ENCODE data around the gene PTPRM. TPM values are rescaled to one million over a fixed set of nuclear protein-coding genes. Genes with fewer than 3 reads are reported as not detected.

The PTPRM gene
- total RNA-seq, 1 experiment from 2014 or later: 6.2 TPM

DNA sequence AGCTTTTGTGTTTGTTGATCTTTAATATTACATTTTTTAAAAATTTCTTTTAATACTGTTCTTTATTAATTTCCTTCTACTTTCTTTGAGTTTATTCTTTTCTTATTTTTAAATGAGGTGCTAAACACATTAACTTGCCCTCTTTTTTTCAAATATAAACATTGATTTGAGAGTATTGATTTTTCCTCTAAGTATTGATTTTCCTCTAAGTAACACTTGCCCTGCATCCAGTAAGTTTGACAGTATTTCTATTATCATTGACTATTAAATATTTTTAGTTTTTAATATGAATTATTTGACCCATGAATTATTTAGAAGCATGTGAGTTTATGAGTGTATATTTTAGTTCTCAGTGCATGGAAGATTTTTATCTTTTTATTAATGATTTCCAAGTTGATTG is 705.1 kb downstream of the PTPRM start:
- Histone ChIP-seq H2BK12ac (ENCODE audit: insufficient read length, low read depth, low read length) (no peak overlapping the region), H3K23ac (ENCODE audit: insufficient read length, low read depth, low read length) (no peak overlapping the region), H2AFZ (ENCODE audit: low read length) (no peak overlapping the region), H3K18ac (ENCODE audit: insufficient read length, low read depth, low read length) (no peak overlapping the region), H3K9ac (ENCODE audit: extremely low read depth, insufficient read length, low read length) (no peak overlapping the region), H4K8ac (replicated peaks; ENCODE audit: insufficient read length, low read depth, low read length) (no peak overlapping the region), H3K4me2 (ENCODE audit: insufficient read depth, insufficient read length, low read length) (no peak overlapping the region), H3K56ac (ENCODE audit: insufficient read length, low read depth, low read length) (no peak overlapping the region), H2AK5ac (ENCODE audit: insufficient read length, low read length) (no peak overlapping the region), H2BK120ac (ENCODE audit: low read depth, low read length, poor library complexity, severe bottlenecking) (no peak overlapping the region), H3K23me2 (ENCODE audit: insufficient read length, low read depth, low read length, poor library complexity, severe bottlenecking) (no peaks in the 10 kb centered on the region), H3K9me3 (ENCODE audit: control insufficient read depth, low read depth, low read length) (no peaks in the 10 kb centered on the region), H2BK5ac (ENCODE audit: insufficient read length, low read length) (no peak overlapping the region), H3K4ac (ENCODE audit: low read depth, low read length) (no peak overlapping the region), H3T11ph (ENCODE audit: low read length) (no peak overlapping the region), H3K79me1 (ENCODE audit: insufficient read depth, low read depth, low read length, poor library complexity, severe bottlenecking) (no peaks in the 10 kb centered on the region), H4K20me1 (ENCODE audit: control insufficient read depth, insufficient read depth, insufficient read length) (no peaks in the 10 kb centered on the region), H4K5ac (ENCODE audit: insufficient read length, low read depth, low read length) (no peak overlapping the region), H3K14ac (ENCODE audit: insufficient read depth, low read length) (no peak overlapping the region), H3K4me1 (ENCODE audit: insufficient read depth, low read length) (no peaks in the 10 kb centered on the region), H2BK20ac (ENCODE audit: low read depth, low read length, poor library complexity, severe bottlenecking) (no peak overlapping the region), H3K27ac (ENCODE audit: insufficient read length, low read depth, low read length) (no peak overlapping the region), H4K91ac (ENCODE audit: insufficient read length, low read depth, low read length) (no peak overlapping the region), H3K79me2 (ENCODE audit: insufficient read depth, low read length) (no peaks in the 10 kb centered on the region), H3K27me3 (ENCODE audit: insufficient read depth, low read length) (no peaks in the 10 kb centered on the region), H2BK15ac (ENCODE audit: low read depth, low read length) (no peak overlapping the region)
- H3K9me3 Mint-ChIP-seq: no peaks in the 10 kb centered on the region
- TF ChIP-seq, protein P1, sequence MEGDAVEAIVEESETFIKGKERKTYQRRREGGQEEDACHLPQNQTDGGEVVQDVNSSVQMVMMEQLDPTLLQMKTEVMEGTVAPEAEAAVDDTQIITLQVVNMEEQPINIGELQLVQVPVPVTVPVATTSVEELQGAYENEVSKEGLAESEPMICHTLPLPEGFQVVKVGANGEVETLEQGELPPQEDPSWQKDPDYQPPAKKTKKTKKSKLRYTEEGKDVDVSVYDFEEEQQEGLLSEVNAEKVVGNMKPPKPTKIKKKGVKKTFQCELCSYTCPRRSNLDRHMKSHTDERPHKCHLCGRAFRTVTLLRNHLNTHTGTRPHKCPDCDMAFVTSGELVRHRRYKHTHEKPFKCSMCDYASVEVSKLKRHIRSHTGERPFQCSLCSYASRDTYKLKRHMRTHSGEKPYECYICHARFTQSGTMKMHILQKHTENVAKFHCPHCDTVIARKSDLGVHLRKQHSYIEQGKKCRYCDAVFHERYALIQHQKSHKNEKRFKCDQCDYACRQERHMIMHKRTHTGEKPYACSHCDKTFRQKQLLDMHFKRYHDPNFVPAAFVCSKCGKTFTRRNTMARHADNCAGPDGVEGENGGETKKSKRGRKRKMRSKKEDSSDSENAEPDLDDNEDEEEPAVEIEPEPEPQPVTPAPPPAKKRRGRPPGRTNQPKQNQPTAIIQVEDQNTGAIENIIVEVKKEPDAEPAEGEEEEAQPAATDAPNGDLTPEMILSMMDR (conservative IDR thresholded peaks at IDR 0.05): no peak
- no peak for DNase-seq
- H3K27me3 Mint-ChIP-seq (ENCODE audit: low read depth): no peaks in the 10 kb centered on the region
- no peak overlapping the region for H3K27ac Mint-ChIP-seq
- no peaks in the 10 kb centered on the region for H3K36me3 Mint-ChIP-seq (ENCODE audit: insufficient read depth in 1 of 3, low read depth in 3 of 3)
- H3K4me3 Mint-ChIP-seq: no peak overlapping the region
- H3K4me1 Mint-ChIP-seq: 0 out of 4 replicates have a peak, but pooled peaks cover 0 to 3% of the 10 kb centered on the region in 2 experiments
